GM21526 (cell line): Measurements from ENCODE around the gene IMPG2.

Experiments used
- ATAC-seq: cut with Tn5 transposase; IDR thresholded peaks from one replicate; pipeline ENCODE4 v1.9.1; 2021; ENCODE audit warnings: moderate library complexity; ENCODE audit not compliant: unreplicated experiment, low FRiP score

IMPG2 gene

GRCh38 chr3:101189796-101190195 is 130.6 kb downstream of the IMPG2 start:
- ATAC-seq: no peak

GRCh38 chr3:101189176-101189575 is 131.2 kb downstream of the IMPG2 start:
- no peak for ATAC-seq

GRCh38 chr3:101185341-101185740 is 135.0 kb downstream of the IMPG2 start:
- no peak for ATAC-seq

- no peak for ATAC-seq
These were observed 136.3 kb downstream of the IMPG2 start for GRCh38 chr3:101184111-101184510.

- no peak for ATAC-seq
These were observed 137.2 kb downstream of the IMPG2 start for GRCh38 chr3:101183151-101183550.

GRCh38 chr3:101182734-101183133 is 137.6 kb downstream of the IMPG2 start:
- ATAC-seq: no peak

- no peak for ATAC-seq
These were observed 138.6 kb downstream of the IMPG2 start for GRCh38 chr3:101181801-101182200.

- no peak for ATAC-seq
These were observed 140.7 kb downstream of the IMPG2 start for GRCh38 chr3:101179637-101180036.

- no peak for ATAC-seq
These were observed 142.8 kb downstream of the IMPG2 start for GRCh38 chr3:101177577-101177976.
